Astrocyte (in vitro differentiated cells and primary cell): ENCODE measurements around the gene GPAT3. TPM values are rescaled to one million over a fixed set of nuclear protein-coding genes. Genes with fewer than 3 reads are reported as not detected.

ENCODE experiments used
- DNase-seq: peaks from one replicate; pipeline ENCODE4 v3.0.0-alpha.2; 2010; ENCODE audit warnings: low read depth
- FAIRE-seq: peaks from 2 replicates; lab custom pipeline; 2011; peaks lifted over from hg19 to GRCh38; lab: Jason Lieb, UNC
- H2AFZ ChIP-seq: 2 replicates; pipeline ENCODE4 v1.6.0; 2012; ENCODE audit warnings: low read depth, low read length, inconsistent platforms
- H3K27ac ChIP-seq: 2 replicates; pipeline ENCODE4 v1.5.1; 2011; ENCODE audit warnings: low read depth, low read length, inconsistent platforms
- H3K27me3 ChIP-seq: 2 replicates; pipeline ENCODE4 v1.6.0; 2011; ENCODE audit warnings: low read length, inconsistent platforms; ENCODE audit not compliant: insufficient read depth
- H3K36me3 ChIP-seq: 2 replicates; pipeline ENCODE4 v1.5.1; 2011; ENCODE audit warnings: low read length, inconsistent platforms; ENCODE audit not compliant: insufficient read depth
- H3K4me1 ChIP-seq: 2 replicates; pipeline ENCODE4 v1.5.1; 2011; ENCODE audit warnings: low read length, inconsistent platforms; ENCODE audit not compliant: insufficient read depth
- H3K4me2 ChIP-seq: 2 replicates; pipeline ENCODE4 v1.6.0; 2012; ENCODE audit warnings: low read length, inconsistent platforms
- H3K4me3 ChIP-seq: 2 replicates; pipeline ENCODE4 v1.5.1; 2011; ENCODE audit warnings: low read depth, mild to moderate bottlenecking, low read length, inconsistent platforms; ENCODE audit not compliant: insufficient read depth
- H3K79me2 ChIP-seq: 2 replicates; pipeline ENCODE4 v1.6.0; 2012; ENCODE audit warnings: mild to moderate bottlenecking, low read length, inconsistent platforms; ENCODE audit not compliant: insufficient read depth
- H3K9ac ChIP-seq: 2 replicates; pipeline ENCODE4 v1.6.0; 2012; ENCODE audit warnings: mild to moderate bottlenecking, low read length, inconsistent platforms
- H3K9me3 ChIP-seq: 2 replicates; pipeline ENCODE4 v1.5.1; 2012; ENCODE audit warnings: low read depth, mild to moderate bottlenecking, low read length, inconsistent platforms; ENCODE audit not compliant: insufficient read depth
- H4K20me1 ChIP-seq: 2 replicates; pipeline ENCODE4 v1.6.0; 2012; ENCODE audit warnings: low read length, inconsistent platforms; ENCODE audit not compliant: insufficient read depth
- H3K27ac Mint-ChIP-seq: one replicate; pipeline ENCODE4 v1.8.0; 2021; ENCODE audit warnings: mild to moderate bottlenecking, mixed read lengths; ENCODE audit not compliant: unreplicated experiment
- H3K27me3 Mint-ChIP-seq: one replicate; pipeline ENCODE4 v1.8.0; 2021; ENCODE audit warnings: low read depth, mixed read lengths; ENCODE audit not compliant: unreplicated experiment
- H3K36me3 Mint-ChIP-seq: one replicate; pipeline ENCODE4 v1.8.0; 2021; ENCODE audit warnings: low read depth, mixed read lengths; ENCODE audit not compliant: unreplicated experiment
- H3K4me1 Mint-ChIP-seq: one replicate; pipeline ENCODE4 v1.8.0; 2021; ENCODE audit warnings: low read depth, mixed read lengths; ENCODE audit not compliant: unreplicated experiment
- H3K4me3 Mint-ChIP-seq: one replicate; pipeline ENCODE4 v1.8.0; 2021; ENCODE audit warnings: mild to moderate bottlenecking, moderate library complexity, mixed read lengths; ENCODE audit not compliant: unreplicated experiment
- H3K9me3 Mint-ChIP-seq: one replicate; pipeline ENCODE4 v1.8.0; 2021; ENCODE audit warnings: mild to moderate bottlenecking, mixed read lengths; ENCODE audit not compliant: unreplicated experiment
- CTCF ChIP-seq: IDR thresholded peaks from 2 replicates; pipeline ENCODE4 v1.5.1; 2011; ENCODE audit warnings: low read depth, mild to moderate bottlenecking, inconsistent platforms, low read length, moderate library complexity; ENCODE audit not compliant: insufficient read depth
- EZH2 ChIP-seq: IDR thresholded peaks from 2 replicates; pipeline ENCODE4 v1.6.1; 2012; ENCODE audit warnings: mild to moderate bottlenecking, low read length, inconsistent platforms; ENCODE audit not compliant: insufficient read depth
- total RNA-seq: library from RNA; stranded (reverse); gene quantifications from 2 replicates; pipeline ENCODE4 v1.2.1, GENCODE V29; 2021

The GPAT3 gene
- total RNA-seq, 1 donor from 2014 or later: 0.39 TPM

- Histone ChIP-seq H3K36me3 (no peaks in the 10 kb centered on the region), H3K79me2 (no peaks in the 10 kb centered on the region), H3K9ac (no peak overlapping the region), H3K9me3 (no peaks in the 10 kb centered on the region), H3K4me1 (no peaks in the 10 kb centered on the region), H4K20me1 (no peaks in the 10 kb centered on the region), H3K27ac (no peak overlapping the region), H3K27me3 (no peaks in the 10 kb centered on the region), H2AFZ (no peak overlapping the region), H3K4me3 (no peak overlapping the region), H3K4me2 (no peak overlapping the region)
- Mint-ChIP-seq H3K4me1 (no peaks in the 10 kb centered on the region), H3K27me3 (no peaks in the 10 kb centered on the region), H3K9me3 (no peaks in the 10 kb centered on the region), H3K27ac (no peak overlapping the region), H3K4me3 (no peak overlapping the region), H3K36me3 (no peaks in the 10 kb centered on the region)
- FAIRE-seq (no peak), DNase-seq (no peak)
- no peak for TF ChIP-seq CTCF
- TF ChIP-seq EZH2: no peak
Observed at GRCh38 chr4:83568062-83568461, 32.2 kb downstream of the GPAT3 start.

- H4K20me1 ChIP-seq: no peaks in the 10 kb centered on the region
- no peak overlapping the region for H3K4me3 ChIP-seq
- no peaks in the 10 kb centered on the region for H3K79me2 ChIP-seq
- Mint-ChIP-seq H3K4me1 (no peaks in the 10 kb centered on the region), H3K36me3 (no peaks in the 10 kb centered on the region), H3K27me3 (no peaks in the 10 kb centered on the region), H3K4me3 (no peak overlapping the region), H3K9me3 (no peaks in the 10 kb centered on the region), H3K27ac (no peak overlapping the region)
- no peak for TF ChIP-seq EZH2
- no peak for TF ChIP-seq CTCF
- no peak overlapping the region for H3K9ac ChIP-seq
- no peak overlapping the region for H3K4me2 ChIP-seq
- H3K27me3 ChIP-seq: no peaks in the 10 kb centered on the region
- no peak for FAIRE-seq
- no peaks in the 10 kb centered on the region for H3K4me1 ChIP-seq
- H3K9me3 ChIP-seq: no peaks in the 10 kb centered on the region
- no peaks in the 10 kb centered on the region for H3K36me3 ChIP-seq
- H2AFZ ChIP-seq: no peak overlapping the region
- H3K27ac ChIP-seq: no peak overlapping the region
- no peak for DNase-seq
Observed at GRCh38 chr4:83569429-83569828, 33.5 kb downstream of the GPAT3 start.

GRCh38 chr4:83569987-83570386, 34.1 kb downstream of the GPAT3 start:
- no peak overlapping the region for H3K4me3 Mint-ChIP-seq
- DNase-seq: no peak
- Histone ChIP-seq H4K20me1 (no peaks in the 10 kb centered on the region), H3K27me3 (no peaks in the 10 kb centered on the region), H3K4me2 (no peak overlapping the region), H2AFZ (no peak overlapping the region), H3K4me1 (no peaks in the 10 kb centered on the region), H3K36me3 (no peaks in the 10 kb centered on the region), H3K4me3 (no peak overlapping the region), H3K79me2 (no peaks in the 10 kb centered on the region), H3K27ac (no peak overlapping the region), H3K9ac (no peak overlapping the region), H3K9me3 (no peaks in the 10 kb centered on the region)
- no peak for FAIRE-seq
- H3K4me1 Mint-ChIP-seq: no peaks in the 10 kb centered on the region
- TF ChIP-seq CTCF: no peak
- TF ChIP-seq EZH2: no peak
- H3K36me3 Mint-ChIP-seq: no peaks in the 10 kb centered on the region
- no peaks in the 10 kb centered on the region for H3K9me3 Mint-ChIP-seq
- H3K27me3 Mint-ChIP-seq: no peaks in the 10 kb centered on the region
- no peak overlapping the region for H3K27ac Mint-ChIP-seq
